HCEC 1CT (cell line): ENCODE results near the gene ADAMTSL1.

Experiments
- DNase-seq: peaks from one replicate; pipeline ENCODE4 v3.0.0-alpha.2; 2017

ADAMTSL1 gene

GRCh38 chr9:18568973-18569372 lies 95.0 kb downstream of the ADAMTSL1 start:
- DNase-seq: peak; percentile 52

- peak; percentile 29 for DNase-seq
Measured at GRCh38 chr9:18569941-18570630, 96.1 kb downstream of the ADAMTSL1 start.

GRCh38 chr9:18573021-18573556 lies 99.1 kb downstream of the ADAMTSL1 start:
- DNase-seq: no peak

GRCh38 chr9:18575686-18576085 lies 101.7 kb downstream of the ADAMTSL1 start:
- no peak for DNase-seq

- DNase-seq: no peak
Measured at GRCh38 chr9:18579536-18579935, 105.6 kb downstream of the ADAMTSL1 start.

DNA sequence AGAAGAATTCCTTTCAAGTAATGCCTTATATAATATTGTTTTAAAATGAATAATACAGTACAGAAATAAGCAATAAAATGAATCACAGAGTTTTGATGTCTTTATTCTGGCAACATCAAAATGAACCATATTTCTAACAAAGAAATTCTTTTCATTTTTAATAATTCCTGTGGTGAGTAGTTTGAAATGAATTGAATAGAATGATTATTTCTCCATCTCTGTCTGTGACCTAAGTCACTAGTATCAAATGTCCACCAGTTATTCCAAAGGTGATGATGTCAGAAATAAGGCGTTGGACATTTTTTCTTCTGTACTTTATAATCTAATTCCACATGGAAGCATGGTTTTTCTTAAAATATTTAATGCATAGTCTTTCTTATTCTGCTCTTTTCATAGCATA lies 106.2 kb downstream of the ADAMTSL1 start:
- DNase-seq: no peak

- no peak for DNase-seq
Measured at GRCh38 chr9:18585996-18586395, 112.0 kb downstream of the ADAMTSL1 start.

GRCh38 chr9:18588002-18588401 lies 114.0 kb downstream of the ADAMTSL1 start:
- peak; percentile 44 for DNase-seq

DNA sequence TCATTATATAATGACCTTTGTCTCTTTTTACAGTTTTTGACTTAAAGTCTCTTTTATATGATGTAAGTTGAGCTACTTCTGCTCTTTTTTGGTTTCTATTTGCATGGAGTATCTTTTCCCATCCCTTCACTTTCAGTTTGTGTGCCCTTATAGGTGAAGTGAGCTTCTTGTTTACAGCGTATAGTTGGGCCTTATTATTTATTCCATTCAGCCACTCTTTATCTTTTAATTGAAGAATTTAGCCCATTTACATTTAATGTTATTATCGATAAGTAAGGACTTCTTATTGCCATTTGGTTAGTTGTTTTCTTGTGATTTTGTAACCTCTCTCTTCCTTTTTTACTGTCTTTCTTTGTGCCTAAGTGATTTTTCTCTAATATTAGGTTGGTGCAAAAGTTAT lies 117.3 kb downstream of the ADAMTSL1 start:
- no peak for DNase-seq

DNA sequence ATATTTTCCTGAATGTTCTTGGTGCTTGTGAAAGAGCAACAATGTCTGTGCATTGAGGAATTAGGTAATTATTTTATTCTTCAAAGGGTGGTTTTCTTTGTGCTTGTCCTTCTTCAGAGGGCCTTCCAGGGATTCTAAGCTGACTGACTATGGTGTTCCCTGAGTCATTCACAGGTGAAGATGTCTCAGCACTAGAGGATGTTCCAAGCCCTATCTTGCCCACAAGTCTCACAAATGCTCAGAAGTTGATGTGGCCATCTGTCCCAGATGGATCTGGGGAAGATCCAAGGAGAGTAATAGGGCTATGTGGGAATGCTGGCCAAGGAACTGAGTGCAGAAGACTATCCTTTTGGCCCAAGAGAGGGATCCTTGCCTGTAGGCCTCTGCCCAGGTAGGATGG lies 120.9 kb downstream of the ADAMTSL1 start:
- DNase-seq: no peak

DNA sequence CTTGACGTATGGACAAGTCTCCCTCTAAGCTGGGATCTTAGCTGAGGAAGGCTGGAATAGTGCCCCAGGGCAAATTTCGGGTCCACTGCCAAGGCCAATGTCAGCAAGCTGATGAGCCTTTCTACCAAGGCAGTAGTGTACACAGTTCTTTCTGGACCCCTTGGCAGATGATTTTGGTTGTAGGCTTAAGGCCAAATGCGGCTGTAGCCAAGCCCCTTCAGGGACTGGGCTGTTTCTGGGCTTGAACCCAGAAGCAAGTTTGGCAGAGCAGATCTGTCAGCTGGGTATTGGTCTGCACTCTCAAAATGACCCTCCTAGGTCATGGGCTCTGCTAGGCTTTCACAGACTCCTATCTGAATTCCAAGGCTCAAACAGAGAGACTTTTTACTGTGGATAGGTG lies 121.6 kb downstream of the ADAMTSL1 start:
- DNase-seq: no peak

DNA sequence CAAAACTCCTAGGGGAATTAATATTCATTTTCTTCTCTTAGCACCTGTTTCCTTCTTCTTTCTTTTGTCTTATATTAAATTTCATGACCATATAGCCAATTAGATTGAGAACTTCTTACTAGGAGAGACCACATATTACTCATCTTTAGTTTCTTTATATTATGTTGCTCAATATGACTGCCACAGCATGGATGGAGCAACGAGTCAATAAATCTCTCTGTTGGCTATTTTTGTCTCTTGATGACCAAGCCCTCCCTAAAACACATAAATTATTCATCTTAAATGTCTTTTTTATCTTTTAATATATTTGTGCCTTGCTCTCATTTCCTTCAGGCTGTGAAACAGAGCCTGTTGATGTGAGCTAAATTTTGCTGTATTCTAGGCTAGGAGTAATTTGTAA lies 123.0 kb downstream of the ADAMTSL1 start:
- peak; percentile 94 for DNase-seq

DNA sequence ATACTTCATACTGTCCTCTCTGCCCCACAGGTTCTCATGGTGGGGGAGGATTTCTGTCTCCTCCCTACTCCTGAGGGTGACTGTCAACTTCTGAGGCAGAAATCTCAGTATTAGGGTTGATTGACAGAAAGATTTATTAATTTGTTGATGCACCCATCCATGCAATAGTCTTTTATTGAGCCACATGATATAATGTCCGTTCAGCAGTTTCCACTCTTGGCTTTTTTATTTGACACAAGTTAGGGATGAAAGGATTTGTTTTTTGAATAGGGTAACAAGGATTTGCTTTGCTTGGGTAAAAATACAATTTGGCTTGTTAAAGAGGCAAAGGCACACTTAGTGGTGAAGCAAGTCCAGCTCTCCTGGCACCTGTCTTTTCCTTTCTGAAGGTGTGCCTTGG lies 125.0 kb downstream of the ADAMTSL1 start:
- DNase-seq: no peak

GRCh38 chr9:18601026-18601425 lies 127.1 kb downstream of the ADAMTSL1 start:
- peak; percentile 67 for DNase-seq

DNA sequence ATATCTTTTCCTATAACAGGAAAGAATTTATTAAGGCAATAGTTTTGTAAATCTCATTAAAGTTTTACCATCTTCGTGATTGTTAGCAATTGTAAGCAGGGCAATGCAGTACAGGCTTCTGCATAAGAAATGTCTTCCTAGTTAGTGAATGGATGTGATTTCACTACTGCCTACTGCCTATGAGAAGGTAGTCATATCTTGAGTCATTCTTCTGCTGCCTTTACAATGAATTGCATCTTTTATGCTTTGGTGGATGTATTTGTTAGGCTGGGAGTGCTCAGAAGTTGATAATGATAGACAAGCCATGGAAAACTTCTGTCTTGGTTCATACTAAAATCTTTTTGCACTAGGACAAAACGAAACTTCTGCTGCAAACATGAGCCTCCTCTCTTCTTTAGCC lies 128.0 kb downstream of the ADAMTSL1 start:
- peak; percentile 35 for DNase-seq

GRCh38 chr9:18604767-18605730 lies 131.1 kb downstream of the ADAMTSL1 start:
- peak; percentile 20 for DNase-seq

- DNase-seq: peak; percentile 52
Measured at GRCh38 chr9:18605766-18606180, 131.8 kb downstream of the ADAMTSL1 start.

- DNase-seq: no peak
Measured at GRCh38 chr9:18606281-18606680, 132.3 kb downstream of the ADAMTSL1 start.

DNA sequence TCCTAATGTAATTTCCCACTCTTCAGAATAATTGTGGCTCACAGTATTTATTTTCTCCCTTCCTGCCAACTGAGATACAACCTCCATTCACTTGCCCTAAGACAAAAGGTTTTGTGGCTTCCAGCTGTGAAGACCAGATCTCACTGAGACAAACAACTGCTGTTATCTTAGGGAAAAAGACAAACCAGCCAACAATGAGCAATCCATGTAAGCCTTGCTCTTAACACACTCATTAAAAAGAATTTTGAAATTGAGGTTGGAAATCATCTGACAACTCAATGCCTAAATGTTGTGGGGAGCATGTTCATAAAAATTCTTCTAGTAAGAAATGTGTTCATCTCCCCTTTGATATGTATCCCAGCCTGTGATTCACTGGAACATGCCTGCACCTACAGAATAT lies 132.9 kb downstream of the ADAMTSL1 start:
- no peak for DNase-seq

DNA sequence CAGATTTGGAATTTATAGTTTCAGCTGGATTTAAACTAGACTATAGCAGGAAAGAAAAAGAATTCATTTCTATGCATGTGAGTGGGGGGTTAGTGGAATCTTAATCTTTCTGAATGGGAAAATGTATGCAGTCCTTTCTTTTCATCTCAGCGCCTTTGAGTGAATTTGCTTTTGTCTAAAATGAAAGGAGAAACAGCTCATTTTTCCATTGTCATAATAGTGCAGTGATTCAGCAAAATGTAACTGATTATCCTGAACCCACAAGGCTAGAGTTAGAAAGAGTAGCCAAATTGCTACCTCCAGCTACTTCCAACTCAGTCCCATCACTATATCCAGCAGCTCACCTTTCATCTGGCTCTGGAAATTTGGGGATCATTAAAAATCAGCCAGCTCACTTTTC lies 134.4 kb downstream of the ADAMTSL1 start:
- no peak for DNase-seq

GRCh38 chr9:18610956-18611355 lies 137.0 kb downstream of the ADAMTSL1 start:
- no peak for DNase-seq

DNA sequence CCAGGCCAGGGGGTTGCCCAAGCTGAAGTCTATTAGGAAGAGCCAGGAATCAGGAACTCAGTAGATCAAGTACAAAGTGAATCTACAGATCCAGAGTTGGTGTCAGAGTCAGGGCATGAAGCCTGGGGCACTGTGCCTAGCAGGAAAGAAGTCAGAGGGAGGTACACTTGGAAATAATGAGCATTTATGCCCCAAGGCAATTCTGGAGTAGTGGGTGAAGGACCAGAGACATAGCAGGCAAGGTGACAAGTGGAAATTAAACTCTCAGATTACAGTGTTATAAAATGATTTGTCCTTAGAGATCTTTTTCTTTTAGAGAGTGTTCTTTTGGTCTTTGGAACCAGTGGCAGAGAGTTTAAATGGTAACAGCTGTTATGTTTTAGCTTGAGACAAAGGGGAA lies 138.0 kb downstream of the ADAMTSL1 start:
- DNase-seq: no peak

DNA sequence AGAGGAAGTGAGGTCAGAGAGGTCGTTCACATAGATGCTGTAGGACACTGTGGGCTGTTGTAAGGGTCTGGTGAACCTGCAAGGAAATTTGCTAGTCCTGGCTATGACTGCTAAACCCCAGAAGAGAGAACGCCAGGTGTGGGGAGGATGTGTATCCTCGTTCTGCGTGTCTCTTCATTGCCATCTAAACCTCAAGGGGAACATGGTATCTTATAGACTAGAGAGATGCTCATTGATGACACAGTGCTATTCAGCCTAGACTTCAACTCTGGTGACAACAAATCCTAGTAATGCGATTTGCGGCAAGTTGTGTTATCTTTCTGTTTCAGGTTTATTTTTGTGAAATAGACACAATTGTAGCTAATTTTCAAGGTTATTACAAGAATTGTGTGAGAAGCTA lies 140.2 kb downstream of the ADAMTSL1 start:
- DNase-seq: no peak

- no peak for DNase-seq
Measured at GRCh38 chr9:18614651-18615050, 140.7 kb downstream of the ADAMTSL1 start.
